SU-DHL-6 (cell line): ENCODE data around the gene CCNJ.
A peak's percentile ranks its signal among the peaks of the same experiment; 100 is the strongest.

Source experiments
- H2AFZ ChIP-seq: fragments of 200-600 bp; sonication (generic); 2 replicates; pipeline ENCODE4 v1.6.1; 2014; ENCODE audit warnings: low read depth, mild to moderate bottlenecking, moderate library complexity, mixed read lengths, antibody characterized with exemption, low read length; ENCODE audit not compliant: severe bottlenecking
- H3F3A ChIP-seq: fragments of 200-600 bp; shearing (Covaris generic); 2 replicates; pipeline ENCODE4 v1.6.0; 2016; ENCODE audit warnings: antibody characterized with exemption, mild to moderate bottlenecking; ENCODE audit not compliant: insufficient read depth
- H3K27ac ChIP-seq: fragments of 200-600 bp; sonication (generic); 2 replicates; pipeline ENCODE4 v1.5.1; 2016; ENCODE audit warnings: low read depth, mild to moderate bottlenecking, low read length, moderate library complexity, mixed read lengths
- H3K27me3 ChIP-seq: fragments of 200-600 bp; sonication (generic), shearing (Covaris generic); 2 replicates; pipeline ENCODE4 v1.6.0; 2014; ENCODE audit warnings: mild to moderate bottlenecking, low read length
- H3K36me3 ChIP-seq: fragments of 200-600 bp; sonication (generic); 2 replicates; pipeline ENCODE4 v1.6.1; 2014; ENCODE audit warnings: mild to moderate bottlenecking, low read length, mixed read lengths
- H3K4me2 ChIP-seq: fragments of 300-600, 200-600 bp; shearing (Covaris generic), sonication (generic); 2 replicates; pipeline ENCODE4 v1.6.0; 2014; ENCODE audit warnings: low read length, low read depth, mild to moderate bottlenecking; ENCODE audit not compliant: poor library complexity, severe bottlenecking
- H3K4me3 ChIP-seq: fragments of 200-600 bp; sonication (generic); 2 replicates; pipeline ENCODE4 v1.5.1; 2014; ENCODE audit warnings: antibody characterized with exemption, low read length, mild to moderate bottlenecking, mixed read lengths; ENCODE audit not compliant: insufficient read depth, poor library complexity, severe bottlenecking
- H3K79me2 ChIP-seq: fragments of 200-600 bp; sonication (generic); 2 replicates; pipeline ENCODE4 v1.6.1; 2014; ENCODE audit warnings: mild to moderate bottlenecking, low read length, moderate library complexity; ENCODE audit not compliant: insufficient read depth
- H3K9ac ChIP-seq: fragments of 200-600 bp; sonication (generic); 2 replicates; pipeline ENCODE4 v1.7.0; 2014; ENCODE audit warnings: mild to moderate bottlenecking, low read length
- H3K9me2 ChIP-seq: fragments of 200-600 bp; sonication (generic); replicated peaks from 2 replicates; pipeline ENCODE4 v1.6.1; 2014; ENCODE audit warnings: low read length; ENCODE audit not compliant: insufficient read depth
- H3K9me3 ChIP-seq: fragments of 200-600 bp; sonication (generic); 2 replicates; pipeline ENCODE4 v1.6.1; 2014; ENCODE audit warnings: low read length, mixed read lengths; ENCODE audit not compliant: insufficient read depth
- H4K20me1 ChIP-seq: fragments of 200-600 bp; sonication (generic); 2 replicates; pipeline ENCODE4 v1.6.1; 2014; ENCODE audit warnings: low read depth, mild to moderate bottlenecking, antibody characterized with exemption, low read length, moderate library complexity, mixed read lengths
- CTCF ChIP-seq: fragments of 200-600 bp; sonication (generic); IDR thresholded peaks from one replicate; pipeline ENCODE4 v1.5.1; 2017; ENCODE audit warnings: antibody characterized with exemption, mild to moderate bottlenecking, low read length, moderate library complexity; ENCODE audit not compliant: insufficient read depth, poor library complexity, severe bottlenecking
- EZH2phosphoT487 ChIP-seq: fragments of 200-600 bp; sonication (generic), shearing (Covaris generic); conservative IDR thresholded peaks from 2 replicates; pipeline ENCODE4 v1.6.1; 2018; ENCODE audit warnings: mild to moderate bottlenecking, antibody characterized with exemption, low read length, moderate library complexity, mixed read lengths

The CCNJ gene

GRCh38 chr10:96093948-96094347 lies 50.6 kb downstream of the CCNJ start:
- Histone ChIP-seq H3K27ac (no peak overlapping the region), H3K36me3 (no peaks in the 10 kb centered on the region; the same call in 1 of the 2 replicates), H3F3A (peaks cover 18% of the 10 kb centered on the region; the same call in 1 of the 2 replicates), H3K4me2 (no peak overlapping the region), H3K9ac (no peak overlapping the region), H3K27me3 (no peaks in the 10 kb centered on the region), H3K9me3 (no peaks in the 10 kb centered on the region; the same call in 1 of the 2 replicates), H3K4me3 (no peak overlapping the region), H3K79me2 (no peaks in the 10 kb centered on the region), H2AFZ (peak overlapping the region; percentile 9), H4K20me1 (no peaks in the 10 kb centered on the region), H3K9me2 (no peaks in the 10 kb centered on the region)
- no peak for TF ChIP-seq EZH2phosphoT487

DNA sequence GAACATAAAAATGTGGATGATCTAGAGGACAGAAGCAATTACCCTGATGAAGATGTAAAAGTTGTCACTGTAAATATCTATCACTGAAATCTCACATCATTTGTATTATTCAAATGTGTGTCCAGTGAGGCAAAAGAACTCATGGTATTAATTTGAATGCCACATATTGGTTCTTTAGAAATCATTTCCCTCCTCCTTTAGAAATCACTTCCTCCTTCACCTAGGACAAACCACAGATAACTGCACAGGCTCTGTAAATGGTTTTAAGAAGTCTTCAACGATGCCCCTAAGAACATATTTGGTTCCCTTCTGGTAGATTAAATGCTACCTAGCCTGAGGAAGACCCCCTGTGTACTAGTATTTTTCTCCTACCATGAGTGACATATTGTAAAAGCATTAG lies 53.6 kb downstream of the CCNJ start:
- TF ChIP-seq EZH2phosphoT487: no peak
- TF ChIP-seq CTCF: no peak
- no peaks in the 10 kb centered on the region for H3K9me3 ChIP-seq
- H3K27me3 ChIP-seq: no peaks in the 10 kb centered on the region

DNA sequence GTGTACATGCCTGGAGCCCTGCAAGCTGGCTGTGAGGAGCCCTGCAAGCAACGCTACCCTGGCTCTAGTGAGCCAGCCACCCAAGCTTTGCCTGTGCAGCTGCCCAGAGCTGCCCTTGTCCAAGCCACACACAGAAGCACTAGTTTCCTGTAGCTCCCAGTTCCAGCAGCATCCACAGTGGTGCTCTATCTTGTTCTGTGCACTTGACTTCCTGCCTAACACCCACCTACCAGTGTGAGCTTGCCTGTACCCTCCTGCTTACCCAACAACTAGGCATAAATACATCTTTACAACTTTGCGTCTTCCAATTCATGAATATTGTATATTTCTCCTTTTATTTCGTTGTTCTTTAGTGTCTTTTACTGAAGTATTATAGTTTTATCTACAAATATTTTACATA lies 54.5 kb downstream of the CCNJ start:
- H3K27ac ChIP-seq: no peak overlapping the region
- no peaks in the 10 kb centered on the region for H3K79me2 ChIP-seq
- H3K36me3 ChIP-seq: no peaks in the 10 kb centered on the region
- H3F3A ChIP-seq: no peaks in the 10 kb centered on the region
- no peak overlapping the region for H2AFZ ChIP-seq
- no peaks in the 10 kb centered on the region for H4K20me1 ChIP-seq
- H3K9ac ChIP-seq: no peak overlapping the region
- H3K27me3 ChIP-seq: no peaks in the 10 kb centered on the region
- H3K9me3 ChIP-seq: no peaks in the 10 kb centered on the region
- no peaks in the 10 kb centered on the region for H3K9me2 ChIP-seq
- no peak overlapping the region for H3K4me2 ChIP-seq
- TF ChIP-seq CTCF (no peak), EZH2phosphoT487 (no peak)
- H3K4me3 ChIP-seq: no peak overlapping the region

More for the DNA sequence above, 53.6 kb downstream of the CCNJ start:
- Histone ChIP-seq H3K36me3 (no peaks in the 10 kb centered on the region), H3F3A (no peaks in the 10 kb centered on the region), H3K4me3 (no peak overlapping the region), H3K27ac (no peak overlapping the region), H3K9me2 (no peaks in the 10 kb centered on the region), H3K79me2 (no peaks in the 10 kb centered on the region), H4K20me1 (no peaks in the 10 kb centered on the region), H3K4me2 (no peak overlapping the region), H3K9ac (no peak overlapping the region), H2AFZ (no peak overlapping the region)

- Histone ChIP-seq H3K79me2 (no peaks in the 10 kb centered on the region), H3K9ac (no peak overlapping the region), H3K4me2 (no peak overlapping the region), H2AFZ (no peak overlapping the region), H3K36me3 (no peaks in the 10 kb centered on the region), H3F3A (no peaks in the 10 kb centered on the region), H4K20me1 (no peaks in the 10 kb centered on the region), H3K9me3 (no peaks in the 10 kb centered on the region), H3K27ac (no peak overlapping the region), H3K27me3 (0 out of 2 replicates have a peak, but pooled peaks cover 2% of the 10 kb centered on the region), H3K9me2 (no peaks in the 10 kb centered on the region), H3K4me3 (no peak overlapping the region)
- TF ChIP-seq CTCF: no peak
- no peak for TF ChIP-seq EZH2phosphoT487
These were observed 64.2 kb downstream of the CCNJ start for GRCh38 chr10:96107623-96108038.
